ENCODE measurements around the gene VILL.

VILL gene

DNA sequence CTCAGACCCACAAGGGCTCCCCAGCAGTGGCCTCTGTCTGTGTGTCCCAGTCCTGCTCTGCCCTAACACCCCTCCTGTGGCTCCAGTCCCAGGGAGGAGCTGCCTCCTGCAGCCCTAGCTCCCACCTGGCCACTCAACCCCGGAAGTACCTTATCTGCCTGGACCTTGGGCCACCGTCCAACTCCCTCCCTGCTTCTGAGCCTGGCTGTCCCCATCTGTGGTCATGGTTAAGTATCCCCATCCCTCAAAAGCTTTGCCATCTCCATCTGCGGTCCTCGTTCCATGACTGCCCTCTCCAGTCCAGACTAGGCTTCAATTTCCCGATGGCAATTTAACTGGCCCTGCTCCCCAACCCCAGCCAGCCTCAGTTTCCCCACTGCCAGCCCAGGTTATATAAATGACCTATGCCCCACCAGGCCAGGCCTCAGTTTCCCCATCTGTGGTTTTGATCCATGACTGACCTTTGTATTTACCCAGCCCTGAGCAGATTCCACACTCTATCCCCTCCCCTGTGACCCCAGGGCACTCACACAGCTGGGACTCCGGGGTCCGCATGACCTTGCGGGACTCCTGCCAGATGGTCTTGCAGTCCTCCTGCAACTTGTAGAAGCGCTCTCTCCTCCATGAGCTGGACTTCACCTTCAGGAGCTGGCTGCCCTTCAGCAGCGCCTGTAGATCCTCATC, 29.2 kb downstream of the VILL start:
- Histone ChIP-seq H3K4me1 (ENCODE audit: control insufficient read depth, insufficient read depth, low read length) (peaks cover 7% of the 10 kb centered on the region), H3K9ac (ENCODE audit: low read length) (no peak overlapping the region), H3K27me3 (ENCODE audit: control insufficient read depth, insufficient read depth, low read length) (no peaks in the 10 kb centered on the region), H3K9me3 (ENCODE audit: control insufficient read depth, insufficient read depth, low read depth, low read length) (no peaks in the 10 kb centered on the region), H3K4me3 (ENCODE audit: low read depth, low read length) (no peak overlapping the region), H3K27ac (ENCODE audit: low read depth, low read length) (no peak overlapping the region), H3K36me3 (ENCODE audit: control insufficient read depth, insufficient read depth, low read length) (peaks cover 42% of the 10 kb centered on the region)

DNA sequence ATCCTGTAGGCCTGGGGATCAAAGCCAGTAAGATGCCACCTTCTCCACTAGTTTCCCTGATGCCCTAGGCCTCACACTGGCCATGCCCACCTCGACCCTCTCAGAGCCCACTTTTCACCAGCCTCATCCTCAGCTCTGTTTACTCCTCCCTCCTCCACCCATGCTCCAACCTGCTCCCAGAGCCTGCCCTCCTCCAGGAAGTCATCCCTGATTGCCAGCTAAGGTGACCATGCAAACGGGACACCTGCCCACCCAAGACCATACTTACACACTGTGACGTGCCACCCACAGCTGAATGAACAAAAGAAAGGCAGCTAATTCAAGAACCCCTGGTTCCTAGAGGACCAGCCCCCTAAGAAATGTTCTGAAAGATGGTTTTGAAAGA, 29.7 kb downstream of the VILL start:
- H3K9ac ChIP-seq (ENCODE audit: low read length), result no peak overlapping the region
- H3K9me3 ChIP-seq (ENCODE audit: control insufficient read depth, insufficient read depth, low read depth, low read length), result no peaks in the 10 kb centered on the region
- H3K4me3 ChIP-seq (ENCODE audit: low read depth, low read length), result no peak overlapping the region
- H3K36me3 ChIP-seq (ENCODE audit: control insufficient read depth, insufficient read depth, low read length), result peaks cover 37% of the 10 kb centered on the region
- H3K4me1 ChIP-seq (ENCODE audit: control insufficient read depth, insufficient read depth, low read length), result peaks cover 9% of the 10 kb centered on the region
- H3K27me3 ChIP-seq (ENCODE audit: control insufficient read depth, insufficient read depth, low read length), result peaks cover under 1% of the 10 kb centered on the region; the same call in 1 of the 2 replicates
- no peak overlapping the region for H3K27ac ChIP-seq (ENCODE audit: low read depth, low read length)

DNA sequence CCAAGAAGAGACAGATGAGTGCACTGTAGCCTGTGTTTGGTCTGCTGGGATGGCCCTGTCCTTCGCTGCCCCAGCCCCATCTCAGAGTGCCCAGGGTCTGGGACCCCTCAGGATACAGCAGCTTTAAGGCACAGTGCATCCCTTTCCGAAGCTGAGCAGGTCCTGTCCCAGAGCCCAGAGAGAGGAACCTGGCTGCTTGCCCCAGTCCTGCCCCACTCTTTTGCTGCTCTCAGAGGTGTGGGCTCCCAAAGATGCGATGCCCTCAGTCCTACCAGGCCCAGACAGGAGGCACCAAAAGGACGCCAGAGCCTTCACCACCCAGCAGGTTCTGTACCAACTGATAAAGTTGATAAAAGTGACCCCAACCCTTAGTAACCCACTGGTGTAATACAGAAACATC, 30.6 kb downstream of the VILL start:
- peaks cover 6% of the 10 kb centered on the region; the same call in 1 of the 2 replicates for H3K27me3 ChIP-seq (ENCODE audit: control insufficient read depth, insufficient read depth, low read length)
- H3K4me1 ChIP-seq (ENCODE audit: control insufficient read depth, insufficient read depth, low read length), result peaks cover 14% of the 10 kb centered on the region
- no peaks in the 10 kb centered on the region for H3K9me3 ChIP-seq (ENCODE audit: control insufficient read depth, insufficient read depth, low read depth, low read length)
- no peak overlapping the region for H3K27ac ChIP-seq (ENCODE audit: low read depth, low read length)
- H3K9ac ChIP-seq (ENCODE audit: low read length), result no peak overlapping the region
- no peak overlapping the region for H3K4me3 ChIP-seq (ENCODE audit: low read depth, low read length)
- peaks cover 29% of the 10 kb centered on the region for H3K36me3 ChIP-seq (ENCODE audit: control insufficient read depth, insufficient read depth, low read length)

- H3K27me3 ChIP-seq (ENCODE audit: control insufficient read depth, insufficient read depth, low read length), result peaks cover 17% of the 10 kb centered on the region
- H3K9me3 ChIP-seq (ENCODE audit: control insufficient read depth, insufficient read depth, low read depth, low read length), result no peaks in the 10 kb centered on the region
- peaks cover 14% of the 10 kb centered on the region for H3K4me1 ChIP-seq (ENCODE audit: control insufficient read depth, insufficient read depth, low read length)
- H3K27ac ChIP-seq (ENCODE audit: low read depth, low read length), result no peak overlapping the region
- peaks cover 18% of the 10 kb centered on the region; the same call in 1 of the 2 replicates for H3K36me3 ChIP-seq (ENCODE audit: control insufficient read depth, insufficient read depth, low read length)
- H3K9ac ChIP-seq (ENCODE audit: low read length), result no peak overlapping the region
- no peak overlapping the region for H3K4me3 ChIP-seq (ENCODE audit: low read depth, low read length)
Observed at GRCh38 chr3:38022301-38022700, 31.7 kb downstream of the VILL start.

DNA sequence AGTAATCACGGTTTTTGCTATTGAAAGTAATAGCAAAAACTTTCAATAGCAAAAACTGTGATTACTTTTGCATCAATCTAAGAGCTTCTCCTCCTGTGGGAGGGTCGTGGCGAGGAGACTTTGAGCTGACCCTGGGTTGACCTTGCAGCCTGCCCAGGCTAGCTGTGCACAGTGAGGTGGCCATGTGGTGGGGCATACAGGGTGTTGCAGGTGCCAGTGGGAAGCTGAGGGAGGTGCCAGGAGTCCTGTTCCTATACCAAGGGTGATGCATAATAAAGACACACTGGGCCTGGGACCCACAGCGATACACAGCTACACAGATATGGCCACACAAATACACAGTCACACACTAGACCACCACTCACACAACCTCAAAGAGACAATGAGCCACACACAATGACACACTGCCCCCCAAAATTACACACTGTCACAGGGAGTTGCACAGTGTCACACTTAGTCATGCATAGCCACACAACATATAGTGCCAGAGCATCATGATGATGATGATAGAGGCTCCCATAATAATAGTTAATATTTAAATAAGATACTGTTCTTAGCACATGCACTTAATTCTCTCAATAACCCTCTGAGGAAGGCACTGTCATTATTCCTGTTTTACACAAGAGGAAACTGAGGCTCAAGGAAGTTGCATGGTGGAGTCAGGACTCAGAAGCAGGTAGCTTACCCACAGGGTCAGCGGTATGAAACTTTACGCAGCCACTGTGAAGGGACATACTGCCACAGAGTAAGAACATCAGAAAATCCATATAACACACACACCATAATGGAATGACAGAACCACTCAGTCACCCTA, 32.5 kb downstream of the VILL start:
- Histone ChIP-seq H3K27me3 (ENCODE audit: control insufficient read depth, insufficient read depth, low read length) (peaks cover 25% of the 10 kb centered on the region), H3K9me3 (ENCODE audit: control insufficient read depth, insufficient read depth, low read depth, low read length) (no peaks in the 10 kb centered on the region), H3K9ac (ENCODE audit: low read length) (no peak overlapping the region), H3K4me1 (ENCODE audit: control insufficient read depth, insufficient read depth, low read length) (peaks cover 17% of the 10 kb centered on the region), H3K27ac (ENCODE audit: low read depth, low read length) (no peak overlapping the region), H3K4me3 (ENCODE audit: low read depth, low read length) (peak overlapping the region; percentile 81), H3K36me3 (ENCODE audit: control insufficient read depth, insufficient read depth, low read length) (peaks cover 13% of the 10 kb centered on the region; the same call in 1 of the 2 replicates)

DNA sequence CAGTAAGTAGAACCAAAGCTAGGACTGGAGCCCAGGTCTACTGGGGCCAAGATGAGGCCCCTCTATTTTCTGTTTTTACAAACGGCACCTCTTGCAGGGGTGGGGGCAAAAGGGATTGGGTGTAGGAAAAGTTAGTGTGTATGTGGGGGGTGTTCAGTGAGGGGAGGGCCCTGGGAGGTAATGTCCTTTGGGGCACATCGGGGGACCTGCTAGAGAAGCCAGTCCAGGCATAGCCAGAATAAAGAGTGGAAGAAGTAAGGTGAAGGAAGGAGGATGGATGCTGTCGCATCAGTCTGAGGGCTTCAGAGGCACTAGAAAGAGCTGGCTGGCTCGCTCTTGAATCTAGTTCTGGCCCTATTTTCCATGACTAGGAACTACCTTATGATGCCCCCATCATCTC, 36.3 kb downstream of the VILL start:
- Histone ChIP-seq H3K27ac (ENCODE audit: low read depth, low read length) (no peak overlapping the region), H3K9ac (ENCODE audit: low read length) (no peak overlapping the region), H3K9me3 (ENCODE audit: control insufficient read depth, insufficient read depth, low read depth, low read length) (no peaks in the 10 kb centered on the region), H3K4me1 (ENCODE audit: control insufficient read depth, insufficient read depth, low read length) (peaks cover 29% of the 10 kb centered on the region), H3K36me3 (ENCODE audit: control insufficient read depth, insufficient read depth, low read length) (no peaks in the 10 kb centered on the region), H3K27me3 (ENCODE audit: control insufficient read depth, insufficient read depth, low read length) (peaks cover 59% of the 10 kb centered on the region), H3K4me3 (ENCODE audit: low read depth, low read length) (no peak overlapping the region)

GRCh38 chr3:38027466-38028465, 37.2 kb downstream of the VILL start:
- Histone ChIP-seq H3K27ac (ENCODE audit: low read depth, low read length) (no peak overlapping the region), H3K4me3 (ENCODE audit: low read depth, low read length) (peak overlapping the region; percentile 77), H3K4me1 (ENCODE audit: control insufficient read depth, insufficient read depth, low read length) (peaks cover 29% of the 10 kb centered on the region), H3K9ac (ENCODE audit: low read length) (no peak overlapping the region), H3K9me3 (ENCODE audit: control insufficient read depth, insufficient read depth, low read depth, low read length) (no peaks in the 10 kb centered on the region), H3K36me3 (ENCODE audit: control insufficient read depth, insufficient read depth, low read length) (no peaks in the 10 kb centered on the region), H3K27me3 (ENCODE audit: control insufficient read depth, insufficient read depth, low read length) (peaks cover 68% of the 10 kb centered on the region)

DNA sequence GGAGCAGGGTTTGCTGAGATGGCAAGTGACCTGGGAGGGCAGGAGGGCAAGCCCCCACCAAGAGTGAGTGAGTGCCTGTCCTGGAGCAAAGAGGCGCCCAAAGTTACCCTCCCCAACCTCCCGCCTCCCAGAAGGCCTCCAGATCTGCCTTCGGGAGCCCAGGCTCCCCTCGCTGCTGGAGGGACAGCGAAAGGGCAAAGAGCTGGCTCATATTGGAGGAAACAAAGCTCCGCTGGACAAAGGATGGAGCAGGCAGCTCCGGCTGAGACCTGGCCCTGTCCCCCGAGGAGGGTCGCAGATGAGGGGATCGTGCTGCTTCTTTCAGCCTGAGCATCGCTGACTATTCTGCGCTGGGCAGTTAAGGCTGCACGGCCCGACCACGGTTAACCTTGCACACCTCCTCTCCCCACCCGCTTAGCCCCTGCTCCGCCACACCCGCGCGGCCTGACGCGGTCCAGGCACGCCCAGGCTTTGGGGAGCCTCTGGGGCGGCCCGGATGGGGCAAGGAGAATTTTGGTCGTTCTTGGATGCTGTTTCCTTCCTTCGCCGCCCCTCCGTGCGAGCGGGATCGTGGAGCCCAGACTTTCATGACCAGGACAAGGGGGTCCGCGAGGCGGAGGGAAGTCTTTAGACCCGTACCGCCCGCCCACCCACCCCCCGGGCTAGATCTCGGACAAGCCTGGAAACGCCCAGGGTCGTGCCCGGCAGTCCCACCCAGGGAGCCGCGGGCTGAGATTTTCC, 38.2 kb downstream of the VILL start:
- H3K9me3 ChIP-seq (ENCODE audit: control insufficient read depth, insufficient read depth, low read depth, low read length), result no peaks in the 10 kb centered on the region
- H3K27me3 ChIP-seq (ENCODE audit: control insufficient read depth, insufficient read depth, low read length), result peaks cover 70% of the 10 kb centered on the region
- H3K4me1 ChIP-seq (ENCODE audit: control insufficient read depth, insufficient read depth, low read length), result peaks cover 25% of the 10 kb centered on the region
- H3K36me3 ChIP-seq (ENCODE audit: control insufficient read depth, insufficient read depth, low read length), result no peaks in the 10 kb centered on the region
- H3K9ac ChIP-seq (ENCODE audit: low read length), result peak overlapping the region; percentile 39
- peak overlapping the region; percentile 77 for H3K4me3 ChIP-seq (ENCODE audit: low read depth, low read length)
- no peak overlapping the region for H3K27ac ChIP-seq (ENCODE audit: low read depth, low read length)

DNA sequence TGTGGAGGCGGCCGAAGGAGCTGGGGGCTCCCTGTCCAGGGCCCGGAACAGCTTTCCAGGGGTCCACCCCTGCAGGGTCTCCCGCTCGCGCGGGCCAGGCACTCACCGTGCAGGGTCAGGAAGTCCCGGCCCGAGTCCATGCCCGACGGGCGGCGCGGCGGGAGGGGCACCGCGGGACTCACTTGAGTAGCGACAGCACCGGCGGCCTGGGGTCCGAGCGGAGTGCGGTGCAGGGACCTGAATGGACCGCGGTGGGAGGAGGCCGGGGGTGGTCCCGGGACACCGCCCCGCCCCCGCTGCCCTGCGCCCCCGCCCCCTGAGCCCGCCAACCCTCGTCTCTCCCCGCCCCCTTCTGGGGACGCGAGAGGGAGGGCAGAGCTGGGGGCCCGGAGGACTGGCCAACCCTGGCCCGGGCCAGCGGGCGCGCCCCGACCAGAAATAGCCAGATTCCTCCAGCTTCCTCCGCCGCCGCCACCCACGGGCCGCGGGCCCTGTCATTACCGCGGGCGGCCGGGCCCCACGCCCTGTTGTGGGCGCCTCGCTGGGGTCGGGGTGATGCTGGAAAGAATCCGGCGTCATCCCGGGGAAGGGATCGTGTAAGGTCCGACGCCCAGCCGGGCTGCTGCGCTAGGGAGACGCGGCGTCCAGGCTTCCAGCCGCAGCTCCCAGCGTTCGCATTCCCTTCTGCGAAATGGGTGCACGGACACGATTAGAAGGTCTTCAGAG, 39.0 kb downstream of the VILL start, which contains the start of gene PLCD1:
Gene PLCD1 (minus strand): TSS at position 243 of the 726 bp plus-strand sequence. CDS start 103 bp downstream, at position 140.
- H3K9me3 ChIP-seq (ENCODE audit: control insufficient read depth, insufficient read depth, low read depth, low read length), result no peaks in the 10 kb centered on the region
- H3K9ac ChIP-seq (ENCODE audit: low read length), result peak within 1 kb of the TSS; percentile 63
- H3K27ac ChIP-seq (ENCODE audit: low read depth, low read length), result no peak within 1 kb of the TSS
- H3K27me3 ChIP-seq (ENCODE audit: control insufficient read depth, insufficient read depth, low read length), result peaks cover 70% of the 10 kb centered on the region
- no peaks in the 10 kb centered on the region for H3K36me3 ChIP-seq (ENCODE audit: control insufficient read depth, insufficient read depth, low read length)
- H3K4me3 ChIP-seq (ENCODE audit: low read depth, low read length), result peak within 1 kb of the TSS; percentile 77
- peaks cover 22% of the 10 kb centered on the region for H3K4me1 ChIP-seq (ENCODE audit: control insufficient read depth, insufficient read depth, low read length)
